Measurements from ENCODE around the gene RPL13A. TPM values are rescaled to one million over a fixed set of nuclear protein-coding genes. Genes with fewer than 3 reads are reported as not detected.
A peak's percentile ranks its signal among the peaks of the same experiment; 100 is the strongest.

Gene RPL13A
- total and polyA plus RNA-seq, 2 donors from 2014 or later, result 2,090 to 3,309 TPM

GRCh38 chr19:49488863-49489537 lies 1.6 kb downstream of the RPL13A start:
- intact Hi-C loops (cut with DNase I), result no loop called here
- TF ChIP-seq CTCF (IDR thresholded peaks at IDR 0.05; ENCODE audit: borderline replicate concordance, extremely low read depth, insufficient read depth), result no peak
- peak overlapping the region; percentile 98 to 99 (median 99) for H3K4me3 ChIP-seq (ENCODE audit: low read length in 3 of 3)
- H3K4me1 ChIP-seq (ENCODE audit: control insufficient read depth in 2 of 3, insufficient read depth in 2 of 3, low read depth in 1 of 3, low read length in 3 of 3), result peaks cover 0 to 21% (median 10%) of the 10 kb centered on the region in 3 donors
- H3K9ac ChIP-seq (ENCODE audit: low read length in 3 of 3), result peak overlapping the region; percentile 31 to 100 (median 99)
- H3K27me3 ChIP-seq (ENCODE audit: control insufficient read depth, insufficient read depth, low read length), result no peaks in the 10 kb centered on the region
- H3K27ac ChIP-seq (ENCODE audit: low read depth in 2 of 2, low read length in 2 of 2), result peak overlapping the region in 1 of 2 donors; percentile 40
- FAIRE-seq (no peak), DNase-seq (no peak)
- H3K9me3 ChIP-seq (ENCODE audit: control insufficient read depth in 2 of 3, insufficient read depth in 1 of 3, low read length in 3 of 3), result no peaks in the 10 kb centered on the region
- H3K36me3 ChIP-seq (ENCODE audit: control insufficient read depth in 2 of 3, insufficient read depth in 3 of 3, low read length in 3 of 3), result peaks cover 12 to 34% (median 33%) of the 10 kb centered on the region in 3 donors

- Histone ChIP-seq H3K9me3 (ENCODE audit: control insufficient read depth in 2 of 3, insufficient read depth in 1 of 3, low read length in 3 of 3) (no peaks in the 10 kb centered on the region), H3K4me3 (ENCODE audit: low read length in 3 of 3) (peak overlapping the region in 2 of 3 donors; percentile 99), H3K9ac (ENCODE audit: low read length in 3 of 3) (peak overlapping the region in 2 of 3 donors; percentile 26 to 100), H3K27ac (ENCODE audit: low read depth in 2 of 2, low read length in 2 of 2) (peak overlapping the region in 1 of 2 donors; percentile 40), H3K4me1 (ENCODE audit: control insufficient read depth in 2 of 3, insufficient read depth in 2 of 3, low read depth in 1 of 3, low read length in 3 of 3) (peaks cover 0 to 21% (median 10%) of the 10 kb centered on the region in 3 donors), H3K36me3 (ENCODE audit: control insufficient read depth in 2 of 3, insufficient read depth in 3 of 3, low read length in 3 of 3) (peaks cover 12 to 34% (median 33%) of the 10 kb centered on the region in 3 donors), H3K27me3 (ENCODE audit: control insufficient read depth, insufficient read depth, low read length) (no peaks in the 10 kb centered on the region)
- intact Hi-C loops (cut with DNase I), result no loop called here
- FAIRE-seq (no peak), DNase-seq (no peak)
- no peak for TF ChIP-seq CTCF (IDR thresholded peaks at IDR 0.05; ENCODE audit: borderline replicate concordance, extremely low read depth, insufficient read depth)
Measured at GRCh38 chr19:49489601-49490167, 2.3 kb downstream of the RPL13A start.

- no peak overlapping the region for H3K27ac ChIP-seq (ENCODE audit: low read depth in 2 of 2, low read length in 2 of 2)
- FAIRE-seq, result no peak
Measured at GRCh38 chr19:49490287-49491029, 3.0 kb downstream of the RPL13A start.

More at GRCh38 chr19:49490287-49491029, 3.0 kb downstream of the RPL13A start:
- Histone ChIP-seq H3K9ac (ENCODE audit: low read length in 3 of 3) (no peak overlapping the region), H3K36me3 (ENCODE audit: control insufficient read depth in 2 of 3, insufficient read depth in 3 of 3, low read length in 3 of 3) (peaks cover 12 to 34% (median 33%) of the 10 kb centered on the region in 3 donors), H3K4me1 (ENCODE audit: control insufficient read depth in 2 of 3, insufficient read depth in 2 of 3, low read depth in 1 of 3, low read length in 3 of 3) (peaks cover 0 to 21% (median 10%) of the 10 kb centered on the region in 3 donors), H3K4me3 (ENCODE audit: low read length in 3 of 3) (peak overlapping the region in 1 of 3 donors; percentile 99), H3K27me3 (ENCODE audit: control insufficient read depth, insufficient read depth, low read length) (no peaks in the 10 kb centered on the region), H3K9me3 (ENCODE audit: control insufficient read depth in 2 of 3, insufficient read depth in 1 of 3, low read length in 3 of 3) (no peaks in the 10 kb centered on the region)
- intact Hi-C loops (cut with DNase I), result no loop called here
- DNase-seq, result no peak
- no peak for TF ChIP-seq CTCF (IDR thresholded peaks at IDR 0.05; ENCODE audit: borderline replicate concordance, extremely low read depth, insufficient read depth)
